KMS-11 (cell line): ENCODE data around the gene DCN.

ENCODE experiments used
- H2AFZ ChIP-seq: fragments of 200-600 bp; sonication (generic); 2 replicates; pipeline ENCODE4 v1.6.1; 2016; ENCODE audit warnings: antibody characterized with exemption, mixed run types, low read depth
- H3K27ac ChIP-seq: fragments of 200-600 bp; sonication (generic); 2 replicates; pipeline ENCODE4 v1.6.1; 2016; ENCODE audit warnings: mild to moderate bottlenecking, mixed run types
- H3K27me3 ChIP-seq: fragments of 200-600 bp; sonication (generic); 2 replicates; pipeline ENCODE4 v1.6.1; 2017; ENCODE audit warnings: mild to moderate bottlenecking, low read depth, mixed run types, moderate library complexity; ENCODE audit not compliant: insufficient read depth
- H3K36me3 ChIP-seq: fragments of 200-600 bp; sonication (generic); 2 replicates; pipeline ENCODE4 v1.6.1; 2017; ENCODE audit warnings: mild to moderate bottlenecking, mixed run types; ENCODE audit not compliant: insufficient read depth
- H3K4me1 ChIP-seq: fragments of 200-600 bp; sonication (generic); 2 replicates; pipeline ENCODE4 v1.6.1; 2016; ENCODE audit warnings: mild to moderate bottlenecking, low read depth, mixed run types; ENCODE audit not compliant: poor library complexity, severe bottlenecking
- H3K4me2 ChIP-seq: fragments of 200-600 bp; sonication (generic); 2 replicates; pipeline ENCODE4 v1.7.0; 2016; ENCODE audit warnings: mild to moderate bottlenecking, mixed run types
- H3K4me3 ChIP-seq: fragments of 200-600 bp; sonication (generic); IDR thresholded peaks from 2 replicates; pipeline ENCODE4 v1.6.1; 2017; ENCODE audit warnings: low read depth, low read length, mixed read lengths; ENCODE audit not compliant: insufficient read depth
- H3K79me2 ChIP-seq: fragments of 200-600 bp; sonication (generic); 2 replicates; pipeline ENCODE4 v1.6.1; 2016; ENCODE audit warnings: low read depth, mixed run types; ENCODE audit not compliant: insufficient read depth
- H3K9ac ChIP-seq: fragments of 200-600 bp; sonication (generic); 2 replicates; pipeline ENCODE4 v1.6.1; 2016; ENCODE audit warnings: mild to moderate bottlenecking, mixed run types
- H4K20me1 ChIP-seq: fragments of 200-600 bp; sonication (generic); 2 replicates; pipeline ENCODE4 v1.6.1; 2016; ENCODE audit warnings: mild to moderate bottlenecking, mixed run types; ENCODE audit not compliant: insufficient read depth
- TF ChIP-seq, protein P1 (sequence below): fragments of 200-600 bp; sonication (generic); conservative IDR thresholded peaks from 2 replicates; pipeline ENCODE4 v1.6.1; 2017; ENCODE audit warnings: low read depth, mild to moderate bottlenecking, antibody characterized with exemption, low read length, moderate library complexity, mixed read lengths

Gene DCN

DNA sequence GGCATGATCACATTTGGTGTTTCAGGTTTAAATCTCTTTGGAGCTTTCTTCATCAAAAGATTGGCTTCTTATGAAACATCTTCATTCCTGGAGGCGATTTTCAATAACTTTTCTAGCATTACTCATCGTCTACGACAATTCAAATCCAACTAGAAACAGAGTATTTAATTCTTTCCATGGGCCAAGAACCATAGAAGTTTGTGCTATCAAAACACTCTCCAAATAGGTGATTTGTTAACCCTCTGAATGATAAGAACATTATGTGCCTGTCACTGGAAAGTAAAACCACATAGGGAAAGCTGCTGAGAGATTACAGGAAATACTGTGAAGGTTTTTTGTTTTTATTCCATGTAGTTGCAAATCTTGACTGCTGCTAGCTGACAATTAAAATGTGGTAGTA lies 6.9 kb upstream of the DCN start:
- Histone ChIP-seq H3K4me1 (peaks cover under 1% of the 10 kb centered on the region), H3K4me2 (no peak overlapping the region), H2AFZ (no peak overlapping the region), H3K27me3 (no peaks in the 10 kb centered on the region), H4K20me1 (no peaks in the 10 kb centered on the region), H3K36me3 (no peaks in the 10 kb centered on the region), H3K27ac (no peak overlapping the region), H3K4me3 (no peak overlapping the region), H3K79me2 (no peaks in the 10 kb centered on the region), H3K9ac (no peak overlapping the region)
- TF ChIP-seq, protein P1, sequence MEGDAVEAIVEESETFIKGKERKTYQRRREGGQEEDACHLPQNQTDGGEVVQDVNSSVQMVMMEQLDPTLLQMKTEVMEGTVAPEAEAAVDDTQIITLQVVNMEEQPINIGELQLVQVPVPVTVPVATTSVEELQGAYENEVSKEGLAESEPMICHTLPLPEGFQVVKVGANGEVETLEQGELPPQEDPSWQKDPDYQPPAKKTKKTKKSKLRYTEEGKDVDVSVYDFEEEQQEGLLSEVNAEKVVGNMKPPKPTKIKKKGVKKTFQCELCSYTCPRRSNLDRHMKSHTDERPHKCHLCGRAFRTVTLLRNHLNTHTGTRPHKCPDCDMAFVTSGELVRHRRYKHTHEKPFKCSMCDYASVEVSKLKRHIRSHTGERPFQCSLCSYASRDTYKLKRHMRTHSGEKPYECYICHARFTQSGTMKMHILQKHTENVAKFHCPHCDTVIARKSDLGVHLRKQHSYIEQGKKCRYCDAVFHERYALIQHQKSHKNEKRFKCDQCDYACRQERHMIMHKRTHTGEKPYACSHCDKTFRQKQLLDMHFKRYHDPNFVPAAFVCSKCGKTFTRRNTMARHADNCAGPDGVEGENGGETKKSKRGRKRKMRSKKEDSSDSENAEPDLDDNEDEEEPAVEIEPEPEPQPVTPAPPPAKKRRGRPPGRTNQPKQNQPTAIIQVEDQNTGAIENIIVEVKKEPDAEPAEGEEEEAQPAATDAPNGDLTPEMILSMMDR = no peak

DNA sequence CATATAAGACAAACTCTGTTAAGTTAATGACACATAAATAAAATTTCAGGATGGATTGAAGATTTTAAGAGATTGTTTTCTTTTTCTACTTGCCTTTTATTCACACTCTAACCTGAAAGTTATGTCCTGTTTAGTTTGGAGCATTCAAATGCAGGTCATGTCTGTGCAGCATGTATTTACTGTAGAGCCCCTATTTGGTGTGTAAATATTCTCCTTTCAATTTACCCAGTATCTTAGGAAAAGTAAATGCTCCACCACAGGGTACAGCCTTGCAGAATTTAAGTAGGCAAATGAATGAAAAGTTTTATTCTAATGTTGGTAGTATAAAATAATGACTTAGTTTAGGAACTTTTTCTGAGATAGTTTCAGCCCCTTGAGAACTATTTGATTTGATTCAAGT lies 6.2 kb upstream of the DCN start:
- TF ChIP-seq, protein P1 = no peak
- H2AFZ ChIP-seq = no peak overlapping the region
- no peaks in the 10 kb centered on the region for H4K20me1 ChIP-seq
- H3K4me1 ChIP-seq = no peaks in the 10 kb centered on the region
- H3K27ac ChIP-seq = no peak overlapping the region
- no peak overlapping the region for H3K4me2 ChIP-seq
- H3K9ac ChIP-seq = no peak overlapping the region
- H3K36me3 ChIP-seq = no peaks in the 10 kb centered on the region
- no peak overlapping the region for H3K4me3 ChIP-seq
- H3K79me2 ChIP-seq = no peaks in the 10 kb centered on the region
- no peaks in the 10 kb centered on the region for H3K27me3 ChIP-seq

DNA sequence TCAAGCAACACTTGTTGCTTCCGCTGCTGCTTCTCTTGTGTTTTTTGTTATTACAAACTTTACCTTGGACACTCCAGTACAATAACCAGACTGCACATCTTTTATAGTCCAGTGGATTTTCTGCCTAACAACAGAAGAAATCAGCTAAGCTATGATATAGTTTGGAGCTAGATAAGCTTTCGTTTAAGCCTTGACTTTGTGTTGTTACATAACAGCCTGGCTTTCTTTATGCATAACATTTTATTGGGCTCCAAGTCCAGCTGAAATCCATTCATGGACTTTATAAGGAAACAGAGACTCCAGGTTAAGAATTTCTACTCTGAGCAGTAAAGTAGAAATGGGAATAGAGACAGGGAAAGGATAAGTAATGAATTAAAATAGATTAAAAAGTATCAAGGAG lies 3.5 kb upstream of the DCN start:
- Histone ChIP-seq H3K27me3 (no peaks in the 10 kb centered on the region), H3K9ac (no peak overlapping the region), H3K4me2 (no peak overlapping the region), H3K27ac (no peak overlapping the region), H3K4me1 (peaks cover 6% of the 10 kb centered on the region), H3K36me3 (no peaks in the 10 kb centered on the region), H3K79me2 (no peaks in the 10 kb centered on the region), H2AFZ (no peak overlapping the region), H4K20me1 (no peaks in the 10 kb centered on the region), H3K4me3 (no peak overlapping the region)
- TF ChIP-seq, protein P1 = no peak

DNA sequence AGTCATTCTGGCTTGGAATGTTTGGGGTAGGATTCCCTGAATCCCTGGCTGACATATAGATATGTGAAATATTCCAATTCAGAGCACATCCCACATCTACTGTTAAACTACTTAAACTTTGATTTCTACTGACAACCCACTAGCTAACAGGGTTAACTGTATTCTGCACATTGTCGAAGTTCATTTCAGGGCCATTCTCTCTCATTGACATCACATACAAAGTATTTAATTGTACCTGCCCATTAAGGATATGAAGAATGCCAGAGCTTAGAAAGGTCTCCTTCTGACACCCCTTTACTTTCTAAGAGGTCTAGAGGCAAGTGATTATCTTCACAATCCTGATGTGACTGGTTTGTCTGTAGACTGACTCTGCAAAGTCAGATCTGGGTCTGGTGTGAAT lies 2.8 kb upstream of the DCN start:
- Histone ChIP-seq H3K9ac (no peak overlapping the region), H3K4me2 (no peak overlapping the region), H3K27me3 (no peaks in the 10 kb centered on the region), H3K79me2 (no peaks in the 10 kb centered on the region), H3K4me3 (no peak overlapping the region), H3K36me3 (no peaks in the 10 kb centered on the region), H3K27ac (no peak overlapping the region), H3K4me1 (peaks cover 13% of the 10 kb centered on the region), H2AFZ (no peak overlapping the region), H4K20me1 (no peaks in the 10 kb centered on the region)
- TF ChIP-seq, protein P1 = no peak

DNA sequence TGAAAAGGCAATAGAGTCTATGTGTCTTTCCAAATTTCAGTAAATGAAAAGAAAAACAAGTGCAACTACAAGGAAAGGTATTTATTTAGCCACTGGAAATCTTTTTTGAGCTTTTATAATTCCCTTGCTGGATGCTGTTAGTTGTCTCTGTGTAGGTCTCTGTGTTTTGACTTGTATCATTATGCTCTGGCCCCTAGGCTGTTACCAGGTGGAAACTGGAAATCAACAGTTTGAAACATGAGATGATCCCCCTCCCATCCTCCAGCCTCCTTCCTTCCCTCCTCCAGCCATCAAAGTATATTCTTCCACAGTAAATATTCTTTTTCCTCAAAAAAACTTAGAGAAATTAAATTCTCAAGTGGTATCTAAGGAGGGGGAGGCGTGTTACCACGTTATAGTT lies 934 bp upstream of the DCN start:
- Histone ChIP-seq H3K79me2 (no peaks in the 10 kb centered on the region), H3K27ac (no peak overlapping the region), H3K4me2 (no peak overlapping the region), H3K9ac (no peak overlapping the region), H4K20me1 (no peaks in the 10 kb centered on the region), H3K27me3 (no peaks in the 10 kb centered on the region), H3K36me3 (no peaks in the 10 kb centered on the region), H3K4me3 (no peak overlapping the region), H3K4me1 (peaks cover 16% of the 10 kb centered on the region), H2AFZ (no peak overlapping the region)
- TF ChIP-seq, protein P1 = no peak
